PC-9 (cell line): ENCODE data around the gene LIPC. TPM values are rescaled to one million over a fixed set of nuclear protein-coding genes. Genes with fewer than 3 reads are reported as not detected.

ENCODE experiments used
- BruUV-seq: library from RNA; stranded (reverse); fragments of 400-500 nt; replicated peaks from 2 replicates; lab custom pipeline; 2021; lab: Mats Ljungman, UMichigan
- CTCF ChIA-PET: fragments of 300-600 bp; sonication (Branson Sonifier 250); formaldehyde crosslinking; loops from one replicate; lab custom pipeline; 2022; ENCODE audit warnings: antibody characterized with exemption; lab: Charles Lee
- POLR2A ChIA-PET: fragments of 300-600 bp; sonication (Branson Sonifier 250); formaldehyde crosslinking; loops from one replicate; lab custom pipeline; 2022; ENCODE audit warnings: antibody characterized with exemption; ENCODE audit not compliant: unreplicated experiment; lab: Charles Lee
- DNase-seq, 2 experiments: peaks; one replicate each; pipeline versions ENCODE4 v3.0.0 to v3.0.0-alpha.2; 2015 to 2022; ENCODE audit warnings: mixed read lengths in 1 of 2
- H2AFZ ChIP-seq: fragments of 200-600 bp; sonication (generic); 2 replicates; pipeline ENCODE4 v1.8.1; 2017; ENCODE audit warnings: antibody characterized with exemption
- H3F3A ChIP-seq: fragments of 200-600 bp; sonication (generic); 2 replicates; pipeline ENCODE4 v1.8.1; 2017; ENCODE audit warnings: antibody characterized with exemption, mild to moderate bottlenecking, low read depth; ENCODE audit not compliant: insufficient read depth
- H3K27ac ChIP-seq: fragments of 200-600 bp; sonication (generic); 2 replicates; pipeline ENCODE4 v1.6.1; 2016; ENCODE audit warnings: mixed run types
- H3K27me3 ChIP-seq: fragments of 200-600 bp; sonication (generic); 2 replicates; pipeline ENCODE4 v1.6.1; 2016; ENCODE audit warnings: low read depth, mixed run types; ENCODE audit not compliant: insufficient read depth
- H3K36me3 ChIP-seq: fragments of 200-600 bp; sonication (generic); 2 replicates; pipeline ENCODE4 v1.6.1; 2016; ENCODE audit warnings: low read depth, mixed run types
- H3K4me1 ChIP-seq: fragments of 200-600 bp; sonication (generic); replicated peaks from 2 replicates; pipeline ENCODE4 v1.6.1; 2016; ENCODE audit warnings: mixed run types; ENCODE audit not compliant: insufficient read depth
- H3K4me2 ChIP-seq: fragments of 200-600 bp; sonication (generic); 2 replicates; pipeline ENCODE4 v1.6.1; 2017; ENCODE audit warnings: mixed run types
- H3K4me3 ChIP-seq: fragments of 200-600 bp; sonication (generic); 2 replicates; pipeline ENCODE4 v1.6.1; 2016; ENCODE audit warnings: mixed run types
- H3K79me2 ChIP-seq: fragments of 200-600 bp; sonication (generic); 2 replicates; pipeline ENCODE4 v1.6.1; 2017; ENCODE audit warnings: low read depth, mixed run types
- H3K9me2 ChIP-seq: fragments of 200-600 bp; sonication (generic); 2 replicates; pipeline ENCODE4 v1.8.1; 2017; ENCODE audit warnings: mild to moderate bottlenecking; ENCODE audit not compliant: insufficient read depth
- H3K9me3 ChIP-seq: fragments of 200-600 bp; sonication (generic); 2 replicates; pipeline ENCODE4 v1.8.1; 2016; ENCODE audit warnings: low read depth; ENCODE audit not compliant: insufficient read depth
- H4K20me1 ChIP-seq: fragments of 200-600 bp; sonication (generic); 2 replicates; pipeline ENCODE4 v1.8.1; 2017; ENCODE audit not compliant: insufficient read depth
- CTCF ChIP-seq: fragments of 200-600 bp; sonication (generic); conservative IDR thresholded peaks from 2 replicates; pipeline ENCODE4 v1.6.1; 2017; ENCODE audit warnings: mixed run types, antibody characterized with exemption, mild to moderate bottlenecking, moderate library complexity
- EZH2 ChIP-seq: fragments of 200-600 bp; sonication (generic); IDR thresholded peaks from 2 replicates; pipeline ENCODE4 v1.8.0; 2017; ENCODE audit warnings: antibody characterized with exemption, low read depth
- intact Hi-C: fragments of 100-400 bp; cut with micrococcal nuclease; formaldehyde crosslinking; loops from one replicate; pipeline ENCODE4 v1.10.0; 2022; ENCODE audit not compliant: unreplicated experiment
- total RNA-seq: library from RNA; stranded (reverse); gene quantifications from 2 replicates; pipeline ENCODE4 v1.2.3, GENCODE V29; 2021

Gene LIPC
- total RNA-seq, 1 experiment from 2014 or later: not detected

GRCh38 chr15:58574631-58575030 is 142.8 kb downstream of the LIPC start:
- no peak overlapping the region for H3K27ac ChIP-seq

GRCh38 chr15:58575045-58575786 is 143.4 kb downstream of the LIPC start:
- no peak overlapping the region for H3K4me2 ChIP-seq
- ChIA-PET CTCF (interaction anchor here (0.9 to 1.1 kb wide), 2 partner anchors 10 to 68 kb away, joined by 3 read pairs; no protein-coding TSS in a partner anchor), POLR2A (interaction anchor here (0.6 to 0.7 kb wide), 3 partner anchors 28 to 105 kb away, joined by 3 to 9 read pairs (median 5); no protein-coding TSS in a partner anchor)
- no peaks in the 10 kb centered on the region for H3K79me2 ChIP-seq
- H3K9me3 ChIP-seq: no peaks in the 10 kb centered on the region
- intact Hi-C loops: no loop called here
- BruUV-seq: no TSS peak
- no peaks in the 10 kb centered on the region for H3K4me1 ChIP-seq
- no peak overlapping the region for H2AFZ ChIP-seq
- H3K27me3 ChIP-seq: no peaks in the 10 kb centered on the region
- H3K9me2 ChIP-seq: no peaks in the 10 kb centered on the region
- TF ChIP-seq EZH2 (no peak), CTCF (no peak)
- no peak for DNase-seq
- H3K27ac ChIP-seq: no peak overlapping the region
- H3F3A ChIP-seq: peaks cover 3% of the 10 kb centered on the region; the same call in 1 of the 2 replicates
- no peaks in the 10 kb centered on the region for H4K20me1 ChIP-seq
- no peaks in the 10 kb centered on the region for H3K36me3 ChIP-seq
- H3K4me3 ChIP-seq: no peak overlapping the region

More at GRCh38 chr15:58574631-58575030, 142.8 kb downstream of the LIPC start:
- H4K20me1 ChIP-seq: no peaks in the 10 kb centered on the region
- H3K36me3 ChIP-seq: no peaks in the 10 kb centered on the region
- no peak overlapping the region for H3K4me2 ChIP-seq
- peaks cover 3% of the 10 kb centered on the region; the same call in 1 of the 2 replicates for H3F3A ChIP-seq
- DNase-seq: peak; percentile 21 to 44
- TF ChIP-seq EZH2: no peak
- TF ChIP-seq CTCF: no peak
- no peaks in the 10 kb centered on the region for H3K79me2 ChIP-seq
- H3K4me3 ChIP-seq: no peak overlapping the region
- POLR2A ChIA-PET: interaction anchor here (0.6 to 0.7 kb wide), 3 partner anchors 35 to 104 kb away, joined by 3 to 5 read pairs (median 3); no protein-coding TSS in a partner anchor
- no peaks in the 10 kb centered on the region for H3K27me3 ChIP-seq
- H2AFZ ChIP-seq: no peak overlapping the region
- intact Hi-C loops: no loop called here
- no TSS peak for BruUV-seq
- peaks cover 2% of the 10 kb centered on the region; the same call in 1 of the 2 replicates for H3K9me3 ChIP-seq
- H3K4me1 ChIP-seq: no peaks in the 10 kb centered on the region
- H3K9me2 ChIP-seq: no peaks in the 10 kb centered on the region
- CTCF ChIA-PET: interaction anchor here (0.9 to 1.0 kb wide), 2 partner anchors 11 to 67 kb away, joined by 3 read pairs; no protein-coding TSS in a partner anchor

GRCh38 chr15:58576657-58577056 is 144.9 kb downstream of the LIPC start:
- Histone ChIP-seq H3K9me2 (no peaks in the 10 kb centered on the region), H3F3A (peaks cover 3% of the 10 kb centered on the region; the same call in 1 of the 2 replicates), H3K36me3 (no peaks in the 10 kb centered on the region), H3K27ac (no peak overlapping the region), H2AFZ (no peak overlapping the region), H3K9me3 (no peaks in the 10 kb centered on the region), H3K27me3 (no peaks in the 10 kb centered on the region), H3K79me2 (no peaks in the 10 kb centered on the region), H3K4me1 (no peaks in the 10 kb centered on the region), H3K4me2 (no peak overlapping the region), H3K4me3 (no peak overlapping the region), H4K20me1 (no peaks in the 10 kb centered on the region)
- ChIA-PET POLR2A (no interaction called here), CTCF (no interaction called here)
- no peak for DNase-seq
- TF ChIP-seq CTCF: no peak
- TF ChIP-seq EZH2: no peak
- BruUV-seq: no TSS peak
- intact Hi-C loops: no loop called here
